HG03432 (cell line): Measurements from ENCODE around the gene IGFBP1.

ENCODE experiments used
- ATAC-seq: cut with Tn5 transposase; IDR thresholded peaks from one replicate; pipeline ENCODE4 v1.9.1; 2021; ENCODE audit warnings: mild to moderate bottlenecking, moderate library complexity; ENCODE audit not compliant: unreplicated experiment

The IGFBP1 gene

DNA sequence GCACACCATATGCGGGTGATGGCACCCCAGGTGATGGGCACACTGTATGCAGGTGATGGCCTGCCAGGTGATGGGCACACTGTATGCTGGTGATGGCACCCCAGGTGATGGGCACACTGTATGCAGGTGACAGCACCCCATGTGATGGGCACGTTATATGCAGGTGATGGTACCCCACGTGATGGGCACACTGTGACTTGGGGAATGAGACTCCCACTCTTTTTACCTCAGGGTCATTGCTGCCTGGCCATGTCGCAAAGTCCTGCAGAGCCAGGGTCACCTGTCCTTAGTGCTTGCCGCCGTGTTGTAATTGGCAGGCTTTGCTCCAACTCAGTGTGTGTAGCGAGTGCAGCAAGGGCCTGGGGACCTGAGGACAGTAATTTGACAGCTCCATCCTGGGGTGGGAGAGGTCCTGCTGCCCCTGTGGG lies 7.8 kb upstream of the IGFBP1 start:
- ATAC-seq = no peak

- ATAC-seq = no peak
Measured at GRCh38 chr7:45881280-45881758, 7.0 kb upstream of the IGFBP1 start.

GRCh38 chr7:45881759-45882464 lies 6.4 kb upstream of the IGFBP1 start:
- no peak for ATAC-seq

GRCh38 chr7:45882465-45882810 lies 5.8 kb upstream of the IGFBP1 start:
- ATAC-seq = no peak

- ATAC-seq = no peak
Measured at GRCh38 chr7:45884136-45884535, 4.2 kb upstream of the IGFBP1 start.

- ATAC-seq = no peak
Measured at GRCh38 chr7:45885264-45885882, 2.9 kb upstream of the IGFBP1 start.

DNA sequence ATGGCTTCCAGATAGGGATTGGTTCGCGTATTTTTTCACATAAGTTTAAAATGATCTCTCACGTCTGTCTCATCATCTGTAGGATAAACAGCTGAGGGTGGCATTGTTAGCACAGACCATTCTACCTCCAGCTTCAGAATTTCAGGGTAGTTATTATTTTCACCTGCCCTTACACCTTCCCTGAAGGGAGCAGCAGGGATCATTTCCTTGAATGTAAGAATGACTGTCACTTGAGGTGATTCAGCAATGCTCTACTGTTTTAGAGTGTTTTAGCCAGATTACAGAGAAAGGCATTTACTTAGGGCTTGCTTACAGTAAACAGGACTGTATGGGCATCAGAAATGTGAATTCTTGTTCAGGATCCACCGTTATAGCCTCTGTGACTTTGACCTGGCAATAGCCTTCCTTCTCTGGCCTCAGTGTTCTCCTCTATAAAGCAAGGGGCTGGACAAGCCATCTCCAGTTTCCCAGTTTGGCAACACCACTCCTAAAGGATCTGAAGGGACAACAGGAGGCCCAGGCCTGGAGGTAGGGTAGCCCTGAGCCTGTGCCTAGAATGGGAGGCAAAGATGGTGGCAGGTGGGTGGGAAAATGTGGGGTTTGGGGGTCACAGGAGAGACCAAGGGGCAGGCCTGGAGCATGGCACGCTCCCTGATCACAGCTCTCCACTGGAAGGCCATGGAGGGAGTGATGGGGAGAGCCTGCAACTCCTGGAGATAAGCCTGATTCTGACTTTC lies 1.2 kb upstream of the IGFBP1 start:
- ATAC-seq = no peak

DNA sequence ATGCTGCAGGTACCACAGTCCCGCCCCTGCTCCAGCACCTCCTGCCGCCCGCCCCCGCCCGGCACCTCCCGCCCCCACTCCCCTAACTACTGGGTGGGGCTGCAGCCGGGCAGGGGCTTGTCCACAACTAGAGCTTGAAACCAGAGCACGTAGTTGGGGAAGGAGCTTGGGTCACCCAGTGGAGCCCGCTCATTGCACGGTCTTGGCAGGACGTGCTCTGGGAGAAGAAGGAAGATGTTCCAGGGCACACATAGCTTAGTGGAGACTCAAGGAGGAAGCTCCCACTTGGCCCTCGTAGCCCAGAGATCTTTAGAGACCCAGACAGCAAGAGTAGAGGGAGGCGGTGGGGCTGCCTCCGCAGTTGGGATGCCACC lies 692 bp downstream of the IGFBP1 start:
- no peak for ATAC-seq

- ATAC-seq = no peak
Measured at GRCh38 chr7:45889367-45890067, 1.2 kb downstream of the IGFBP1 start.

DNA sequence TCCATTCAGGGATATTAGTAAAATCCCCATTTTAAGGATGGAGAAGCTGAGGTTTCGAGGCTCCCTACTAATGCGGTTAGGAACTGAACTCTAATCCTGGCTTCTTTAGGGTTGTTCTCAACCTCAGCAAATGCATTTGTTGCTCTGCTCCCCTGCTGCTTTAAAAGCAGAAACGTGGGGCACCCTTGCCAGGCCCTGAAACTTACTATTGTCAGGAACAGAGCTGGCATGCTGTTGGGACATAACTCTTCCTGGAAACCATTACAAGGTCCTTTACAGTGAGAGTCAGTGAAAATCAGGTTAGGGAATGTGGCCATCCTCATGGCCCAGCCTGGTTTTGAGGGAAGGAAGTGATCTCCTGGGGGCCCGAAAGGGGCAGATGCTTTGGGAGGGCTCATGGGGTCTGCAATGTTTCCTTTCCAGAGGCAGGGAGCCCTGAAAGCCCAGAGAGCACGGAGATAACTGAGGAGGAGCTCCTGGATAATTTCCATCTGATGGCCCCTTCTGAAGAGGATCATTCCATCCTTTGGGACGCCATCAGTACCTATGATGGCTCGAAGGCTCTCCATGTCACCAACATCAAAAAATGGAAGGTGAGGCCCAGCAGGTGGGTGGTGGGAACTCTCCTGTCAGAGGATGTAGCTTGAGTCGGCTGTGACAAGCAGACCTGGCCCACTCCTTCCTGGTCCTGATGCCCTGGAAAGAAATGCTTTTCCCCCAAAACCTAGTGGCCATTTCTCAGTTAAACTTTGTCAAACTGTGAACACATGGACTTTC lies 2.0 kb downstream of the IGFBP1 start:
- ATAC-seq = no peak

GRCh38 chr7:45890902-45891461 lies 2.7 kb downstream of the IGFBP1 start:
- no peak for ATAC-seq

GRCh38 chr7:45891462-45892402 lies 3.4 kb downstream of the IGFBP1 start:
- no peak for ATAC-seq

DNA sequence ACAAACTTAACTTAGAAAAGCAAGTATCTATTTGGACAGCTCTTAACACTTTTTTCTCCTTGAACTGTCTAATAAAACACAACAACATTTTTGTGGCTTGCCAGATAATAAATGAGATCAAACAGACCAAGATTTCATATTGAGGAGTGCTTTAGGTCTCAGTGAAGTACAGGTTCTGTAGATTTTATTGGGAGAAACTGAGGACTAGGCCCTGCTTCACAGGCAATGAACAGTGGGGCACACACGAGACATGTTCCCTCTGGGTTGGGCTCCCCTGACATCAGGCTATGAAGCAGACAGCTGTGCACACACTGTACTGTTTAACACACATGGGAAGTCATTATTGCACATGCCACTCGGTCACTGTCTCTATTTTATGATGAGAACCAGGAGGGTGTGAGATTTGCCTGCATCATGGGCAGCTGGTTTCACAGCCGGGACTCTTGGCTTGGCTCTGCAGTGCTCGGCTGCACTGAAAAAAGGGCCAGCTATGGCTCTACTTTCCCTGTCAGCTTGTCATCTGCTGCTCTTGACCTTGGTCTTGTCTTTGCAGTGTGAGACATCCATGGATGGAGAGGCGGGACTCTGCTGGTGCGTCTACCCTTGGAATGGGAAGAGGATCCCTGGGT lies 4.2 kb downstream of the IGFBP1 start:
- no peak for ATAC-seq

GRCh38 chr7:45893374-45893995 lies 5.2 kb downstream of the IGFBP1 start:
- ATAC-seq = no peak

GRCh38 chr7:45893996-45894664 lies 5.8 kb downstream of the IGFBP1 start:
- no peak for ATAC-seq

DNA sequence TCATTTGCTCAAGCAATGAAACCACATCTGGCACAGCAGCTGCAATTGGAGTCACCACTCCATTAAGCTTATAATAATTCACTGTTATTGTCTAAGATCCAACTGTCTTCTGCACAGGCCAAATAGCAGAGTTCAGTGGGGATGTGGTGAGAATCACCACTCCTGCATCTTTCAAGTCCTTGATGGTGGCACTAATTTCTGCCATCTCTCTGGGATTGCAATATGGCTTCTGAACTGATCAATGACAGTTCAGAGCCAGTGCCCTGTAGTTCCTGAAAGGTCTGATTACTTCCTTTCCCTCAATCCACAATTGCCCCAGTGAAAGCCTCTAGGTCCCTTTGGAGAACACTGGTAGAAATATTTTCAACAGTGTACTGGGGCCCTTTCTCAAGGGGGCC lies 6.4 kb downstream of the IGFBP1 start:
- no peak for ATAC-seq

- no peak for ATAC-seq
Measured at GRCh38 chr7:45897042-45897690, 8.9 kb downstream of the IGFBP1 start.
